ENCODE measurements around the gene SLFN12L. TPM values are rescaled to one million over a fixed set of nuclear protein-coding genes. Genes with fewer than 3 reads are reported as not detected.

Gene SLFN12L
- total and polyA plus RNA-seq, 10 of the 15 experiments (the other 5 are each of a cell fraction or from before 2014, with no cell fraction given): 1.0 to 21.3 (median 9.4) TPM

GRCh38 chr17:35468475-35468874 lies 69.0 kb downstream of the SLFN12L start:
- CTCF ChIA-PET: no interaction called here
- TF ChIP-seq ZBTB11 (CRISPR knock-in tag; IDR thresholded peaks at IDR 0.05) (no peak), MTA3 (IDR thresholded peaks at IDR 0.05; ENCODE audit: borderline replicate concordance, low read length) (no peak), RFX5 (IDR thresholded peaks at IDR 0.05; ENCODE audit: low read depth, low read length) (no peak), CEBPB (IDR thresholded peaks at IDR 0.05; ENCODE audit: borderline replicate concordance in 1 of 2, low read depth in 2 of 2, low read length in 2 of 2) (no peak), IRF3 (IDR thresholded peaks at IDR 0.05) (no peak), KAT2A (conservative IDR thresholded peaks at IDR 0.05; ENCODE audit: control insufficient read depth, low read depth, low read length) (no peak), WRNIP1 (IDR thresholded peaks at IDR 0.05; ENCODE audit: borderline replicate concordance, low read depth, low read length) (no peak), HDGF (IDR thresholded peaks at IDR 0.05) (no peak), ATF7 (IDR thresholded peaks at IDR 0.05; ENCODE audit: low read depth) (no peak), RBBP5 (conservative IDR thresholded peaks at IDR 0.05) (no peak), NR2F1 (conservative IDR thresholded peaks at IDR 0.05) (no peak)

More at GRCh38 chr17:35468475-35468874, 69.0 kb downstream of the SLFN12L start:
- no peak overlapping the region for H3K9ac ChIP-seq (ENCODE audit: control insufficient read depth, insufficient read depth, low read length)
- in situ Hi-C loops (cut with MboI): no loop called here
- no peak overlapping the region for H2AFZ ChIP-seq (ENCODE audit: control insufficient read depth, low read depth, low read length)
- H3K4me1 ChIP-seq (ENCODE audit: control insufficient read depth, insufficient read depth, low read length): no peaks in the 10 kb centered on the region
- ChIA-PET POLR2A (no interaction called here), SMC1A (ENCODE audit: uncharacterized antibody, unreplicated experiment) (no interaction called here), RAD21 (ENCODE audit: unreplicated experiment) (interaction anchor here (0.9 kb wide), 1 partner anchor 66 kb away, joined by 3 read pairs; no protein-coding TSS in a partner anchor)
- intact Hi-C loops (cut with micrococcal nuclease; ENCODE audit: unreplicated experiment): no loop called here
- H4K20me1 ChIP-seq (ENCODE audit: control insufficient read depth, insufficient read depth): no peaks in the 10 kb centered on the region
- 94% methylated on average over 4 of the region's 4 CpGs for WGBS (ENCODE audit: insufficient coverage, insufficient replicate concordance, low lambda C conversion rate, missing lambda C conversion rate)
- BruUV-seq (replicated peaks): no TSS peak
- H3K79me2 ChIP-seq (ENCODE audit: control insufficient read depth, insufficient read depth, low read length): no peaks in the 10 kb centered on the region
- DNase-seq (ENCODE audit: low read depth, low spot score) (no peak), ATAC-seq (no peak), FAIRE-seq (no peak)
- H3K27me3 ChIP-seq (replicated peaks in 1 of 2; ENCODE audit: control insufficient read depth in 2 of 2, insufficient read depth in 2 of 2, low read length in 1 of 2): no peaks in the 10 kb centered on the region
- no peak overlapping the region for H3K4me2 ChIP-seq (ENCODE audit: control insufficient read depth, insufficient read depth)
- H3K36me3 ChIP-seq (ENCODE audit: control insufficient read depth in 2 of 2, insufficient read depth in 2 of 2, low read length in 1 of 2): no peaks in the 10 kb centered on the region
- H3K27ac ChIP-seq (ENCODE audit: control insufficient read depth, insufficient read depth): no peak overlapping the region
- no peak overlapping the region for H3K4me3 ChIP-seq
- H3K9me3 ChIP-seq (replicated peaks; ENCODE audit: control insufficient read depth, insufficient read depth, low read length): no peaks in the 10 kb centered on the region

Data from GM12878 (cell line).